Endothelial cell of umbilical vein (primary cell): ENCODE results near the gene FYB1. TPM values are rescaled to one million over a fixed set of nuclear protein-coding genes. Genes with fewer than 3 reads are reported as not detected.

Source experiments
- BruUV-seq: library from RNA; stranded (reverse); fragments of 400-500 nt; replicated peaks from 2 replicates; lab custom pipeline; 2021; lab: Mats Ljungman, UMichigan
- CTCF ChIA-PET: fragments of 300-600, 350-600 bp; sonication (Branson Sonifier 250); formaldehyde crosslinking; loops from one replicate; lab custom pipeline; 2021; ENCODE audit warnings: antibody characterized with exemption, inconsistent platforms; lab: Charles Lee
- POLR2A ChIA-PET: fragments of 300-600, 350-600 bp; sonication (Branson Sonifier 250); formaldehyde crosslinking; loops from one replicate; lab custom pipeline; 2021; ENCODE audit warnings: antibody characterized with exemption, inconsistent platforms; lab: Charles Lee
- DNase-seq: peaks from one replicate; pipeline ENCODE4 v3.0.0-alpha.2; 2011; ENCODE audit warnings: low read depth, low spot score
- FAIRE-seq: peaks from 2 replicates; lab custom pipeline; 2011; peaks lifted over from hg19 to GRCh38; lab: Jason Lieb, UNC
- H2AFZ ChIP-seq: 2 replicates; pipeline ENCODE4 v1.6.0; 2012; ENCODE audit warnings: low read depth, low read length, control low read depth, inconsistent platforms
- H3K27ac ChIP-seq: 2 replicates; pipeline ENCODE4 v1.5.1; 2011; ENCODE audit warnings: low read depth, mild to moderate bottlenecking, control low read depth, low read length, moderate library complexity; ENCODE audit not compliant: insufficient read depth
- H3K27me3 ChIP-seq, 2 experiments: 2 replicates each; pipeline versions ENCODE4 v1.6.0 to v1.6.1; 2011; ENCODE audit warnings: low read length in 2 of 2, mixed read lengths in 1 of 2; ENCODE audit not compliant: control insufficient read depth in 2 of 2, insufficient read depth in 2 of 2
- H3K36me3 ChIP-seq, 2 experiments: 2 replicates in 1 of 2; 3 replicates in 1 of 2; pipeline ENCODE4 v1.5.1; 2011; ENCODE audit warnings: low read length in 2 of 2, mild to moderate bottlenecking in 1 of 2, moderate library complexity in 1 of 2; ENCODE audit not compliant: control insufficient read depth in 2 of 2, insufficient read depth in 2 of 2; ENCODE audit errors: extremely low read depth in 1 of 2
- H3K4me1 ChIP-seq: 3 replicates; pipeline ENCODE4 v1.5.1; 2011; ENCODE audit warnings: mild to moderate bottlenecking, low read length; ENCODE audit not compliant: control insufficient read depth, insufficient read depth; ENCODE audit errors: extremely low read depth
- H3K4me2 ChIP-seq: 2 replicates; pipeline ENCODE4 v1.6.1; 2011; ENCODE audit warnings: low read length, control low read depth, mixed read lengths; ENCODE audit not compliant: insufficient read depth
- H3K4me3 ChIP-seq, 3 experiments: fragments of 200-600 bp in 1 of 3; sonication (generic), shearing (Covaris generic) in 1 of 3; replicated peaks in 1 of 3; 2 replicates each; pipeline ENCODE4 v1.5.1; 2011 to 2016; ENCODE audit warnings: control low read depth in 3 of 3, low read length in 3 of 3, mild to moderate bottlenecking in 2 of 3, inconsistent platforms in 1 of 3, low read depth in 1 of 3, moderate library complexity in 1 of 3; ENCODE audit not compliant: insufficient read depth in 1 of 3
- H3K79me2 ChIP-seq: 2 replicates; pipeline ENCODE4 v1.6.0; 2012; ENCODE audit warnings: low read length, inconsistent platforms; ENCODE audit not compliant: control insufficient read depth, insufficient read depth
- H3K9ac ChIP-seq: replicated peaks from 2 replicates; pipeline ENCODE3; 2011; ENCODE audit warnings: low read length, control low read depth; ENCODE audit not compliant: insufficient read depth; ENCODE audit errors: extremely low read depth
- H3K9me1 ChIP-seq: replicated peaks from 3 replicates; pipeline ENCODE4 v1.6.0; 2011; ENCODE audit warnings: mild to moderate bottlenecking, low read length; ENCODE audit not compliant: control insufficient read depth, insufficient read depth; ENCODE audit errors: extremely low read depth
- H3K9me3 ChIP-seq: replicated peaks from 2 replicates; pipeline ENCODE4 v1.5.1; 2012; ENCODE audit warnings: low read length, inconsistent platforms; ENCODE audit not compliant: control insufficient read depth, insufficient read depth
- H4K20me1 ChIP-seq: replicated peaks from 2 replicates; pipeline ENCODE3; 2011; ENCODE audit warnings: mild to moderate bottlenecking, low read length; ENCODE audit not compliant: control insufficient read depth, insufficient read depth; ENCODE audit errors: extremely low read depth
- EZH2 ChIP-seq: IDR thresholded peaks from 2 replicates; pipeline ENCODE4 v1.6.1; 2012; ENCODE audit warnings: borderline replicate concordance, low read depth, mild to moderate bottlenecking, moderate library complexity, low read length, inconsistent platforms; ENCODE audit not compliant: severe bottlenecking
- FOS ChIP-seq: IDR thresholded peaks from 2 replicates; pipeline ENCODE4 v1.6.1; 2011; ENCODE audit warnings: mild to moderate bottlenecking, low read length, moderate library complexity, borderline replicate concordance; ENCODE audit not compliant: insufficient read depth
- GATA2 ChIP-seq: IDR thresholded peaks from 2 replicates; pipeline ENCODE4 v1.7.0; 2011; ENCODE audit warnings: low read depth, mild to moderate bottlenecking, moderate library complexity, mixed read lengths, low read length; ENCODE audit not compliant: insufficient read length, insufficient read depth
- JUN ChIP-seq: IDR thresholded peaks from 2 replicates; pipeline ENCODE4 v1.6.1; 2011; ENCODE audit warnings: borderline replicate concordance, low read depth; ENCODE audit not compliant: insufficient read length, insufficient read depth
- MAX ChIP-seq: IDR thresholded peaks from 2 replicates; pipeline ENCODE4 v1.6.1; 2011; ENCODE audit not compliant: insufficient read depth, insufficient read length
- MYC ChIP-seq: IDR thresholded peaks from one replicate; pipeline ENCODE4 v1.6.1; 2011; ENCODE audit warnings: mild to moderate bottlenecking, low read depth, low read length
- POLR2A ChIP-seq: IDR thresholded peaks from 2 replicates; pipeline ENCODE4 v1.6.1; 2012; ENCODE audit warnings: low read depth, mild to moderate bottlenecking, control low read depth, low read length
- POLR2AphosphoS5 ChIP-seq: IDR thresholded peaks from 2 replicates; pipeline ENCODE4 v1.6.1; 2012; ENCODE audit warnings: low read depth, mild to moderate bottlenecking, control low read depth, low read length, moderate library complexity; ENCODE audit not compliant: insufficient read depth
- dilution Hi-C: fragments of 300-500 bp; cut with MboI; formaldehyde crosslinking; loops from one replicate; pipeline ENCODE4 v1.15.0; 2019; ENCODE audit warnings: low sequenced_read_pairs; ENCODE audit not compliant: extremely low pct_ligation_motif_present
- intact Hi-C: fragments of 100-400 bp; cut with micrococcal nuclease; formaldehyde crosslinking; loops from one replicate; pipeline ENCODE4 v1.10.0; 2022
- polyA plus RNA-seq, 4 experiments: library from polyadenylated mRNA; depleted of rRNA in 3 of 4; stranded (reverse) in 3 of 4; unstranded in 1 of 4; fragments of >200 nt; gene quantifications; 2 replicates each; pipeline versions ENCODE4 v1.2.1 to v1.2.3, GENCODE V29; 2011 to 2012; ENCODE audit warnings: missing spikeins in 1 of 4
- total RNA-seq: library from RNA; stranded (reverse); gene quantifications from 2 replicates; pipeline ENCODE4 v1.2.3, GENCODE V29; 2021

Gene FYB1
- total and polyA plus RNA-seq, 2 donors (not counting 3 experiments of a cell fraction or from before 2014, with no cell fraction given) = 0.44 TPM; not detected in 1

GRCh38 chr5:39231705-39232525 is 12.6 kb upstream of the FYB1 start:
- CTCF ChIA-PET = interaction anchor here (1.0 to 7.3 kb wide), 9 partner anchors 10 to 152 kb away, joined by 3 to 96 read pairs (median 4); partner anchors contain the start of gene FYB1
- BruUV-seq = no TSS peak

DNA sequence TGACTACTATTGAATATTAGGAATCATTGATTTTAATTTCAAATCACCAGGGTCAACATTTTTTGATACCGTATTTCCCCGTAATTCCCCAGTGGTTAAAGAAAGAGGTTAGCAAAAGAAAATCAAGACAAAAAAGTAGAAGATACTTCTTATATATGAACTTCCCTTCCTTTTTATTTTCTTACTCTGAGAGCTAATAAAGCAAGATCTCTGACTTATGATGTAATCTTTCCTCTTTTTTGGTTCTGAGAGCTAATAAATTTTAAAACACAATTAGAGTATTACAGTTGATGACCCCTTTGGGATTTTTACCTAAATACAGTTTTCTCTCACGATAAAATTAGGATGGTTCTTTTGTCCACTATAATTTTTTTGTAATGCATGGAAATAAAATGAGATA is 9.2 kb upstream of the FYB1 start:
- Histone ChIP-seq H3K9me1 (no peaks in the 10 kb centered on the region), H4K20me1 (no peaks in the 10 kb centered on the region), H3K27ac (no peak overlapping the region), H3K4me1 (peaks cover 13% of the 10 kb centered on the region), H3K4me2 (no peak overlapping the region), H2AFZ (no peak overlapping the region), H3K27me3 (no peaks in the 10 kb centered on the region), H3K9me3 (no peaks in the 10 kb centered on the region), H3K79me2 (no peaks in the 10 kb centered on the region), H3K9ac (no peak overlapping the region), H3K36me3 (no peaks in the 10 kb centered on the region), H3K4me3 (no peak overlapping the region)
- no TSS peak for BruUV-seq
- dilution Hi-C loops = no loop called here
- POLR2A ChIA-PET = no interaction called here
- no peak for FAIRE-seq
- TF ChIP-seq POLR2A (no peak), POLR2AphosphoS5 (no peak), JUN (no peak), MAX (no peak)
- CTCF ChIA-PET = interaction anchor here (7.3 kb wide), 1 partner anchor 11 kb away, joined by 96 read pairs; the partner anchor contains the start of gene FYB1
- intact Hi-C loops = no loop called here
- DNase-seq = no peak

More at GRCh38 chr5:39231705-39232525, 12.6 kb upstream of the FYB1 start:
- TF ChIP-seq GATA2 (peak; percentile 63), MAX (no peak), JUN (peak; percentile 14), EZH2 (no peak), POLR2A (no peak), POLR2AphosphoS5 (no peak), MYC (no peak), FOS (peak; percentile 63)
- FAIRE-seq (peak; percentile 77), DNase-seq (peak; percentile 84)
- Histone ChIP-seq H3K4me3 (no peak overlapping the region), H3K4me1 (peaks cover 13% of the 10 kb centered on the region), H2AFZ (no peak overlapping the region), H3K27ac (peak overlapping the region; percentile 45), H3K9ac (no peak overlapping the region), H4K20me1 (no peaks in the 10 kb centered on the region), H3K27me3 (no peaks in the 10 kb centered on the region), H3K4me2 (peak overlapping the region; percentile 4), H3K9me1 (no peaks in the 10 kb centered on the region), H3K36me3 (no peaks in the 10 kb centered on the region), H3K9me3 (no peaks in the 10 kb centered on the region), H3K79me2 (no peaks in the 10 kb centered on the region)
- POLR2A ChIA-PET = interaction anchor here (0.6 to 0.8 kb wide), 2 partner anchors 29 to 136 kb away, joined by 3 read pairs; no protein-coding TSS in a partner anchor
- intact Hi-C loops = no loop called here
- dilution Hi-C loops = no loop called here
